HepG2 (cell line): ENCODE measurements around the gene PSMB11. TPM values are rescaled to one million over a fixed set of nuclear protein-coding genes. Genes with fewer than 3 reads are reported as not detected.

Experiments
- ATF3 ChIP-seq: sonication (generic); formaldehyde crosslinking; IDR thresholded peaks from 2 replicates; pipeline ENCODE4 v1.4.0; 2020; ENCODE audit warnings: missing genetic modification reagents
- ATF6 ChIP-seq: sonication (generic); formaldehyde crosslinking; conservative IDR thresholded peaks from 2 replicates; pipeline ENCODE4 v1.4.0; 2020; ENCODE audit warnings: missing genetic modification reagents
- CSRNP2 ChIP-seq: sonication (generic); formaldehyde crosslinking; conservative IDR thresholded peaks from 2 replicates; pipeline ENCODE4 v1.8.0; 2022; ENCODE audit warnings: low read depth, missing genetic modification reagents
- EP300 ChIP-seq, 3 experiments: sonication (generic) in 1 of 3; formaldehyde crosslinking in 1 of 3; IDR thresholded peaks; 2 replicates each; pipeline versions ENCODE4 v1.5.1 to v1.6.1; 2011 to 2020; ENCODE audit warnings: low read depth in 2 of 3, low read length in 2 of 3, borderline replicate concordance in 1 of 3, improper control_type of control experiment in 1 of 3, mild to moderate bottlenecking in 1 of 3, missing genetic modification reagents in 1 of 3, moderate library complexity in 1 of 3
- GTF3A ChIP-seq: sonication (generic); formaldehyde crosslinking; conservative IDR thresholded peaks from 2 replicates; pipeline ENCODE4 v1.4.0; 2020; ENCODE audit warnings: mild to moderate bottlenecking, missing genetic modification reagents
- MYC ChIP-seq: sonication (generic); formaldehyde crosslinking; IDR thresholded peaks from 2 replicates; pipeline ENCODE4 v1.9.0; 2021; ENCODE audit warnings: missing genetic modification reagents, borderline replicate concordance
- NCOA5 ChIP-seq: sonication (generic); formaldehyde crosslinking; IDR thresholded peaks from 2 replicates; pipeline ENCODE4 v1.4.0; 2020; ENCODE audit warnings: missing genetic modification reagents
- NFYC ChIP-seq: IDR thresholded peaks from 2 replicates; pipeline ENCODE4 v1.6.1; 2016; ENCODE audit warnings: missing genetic modification reagents, missing compliant biosample characterization
- RNF219 ChIP-seq: sonication (generic); formaldehyde crosslinking; IDR thresholded peaks from 2 replicates; pipeline ENCODE4 v1.5.0; 2020; ENCODE audit warnings: mild to moderate bottlenecking, missing genetic modification reagents
- ZNF101 ChIP-seq: sonication (generic); formaldehyde crosslinking; IDR thresholded peaks from 2 replicates; pipeline ENCODE4 v1.4.0; 2020; ENCODE audit warnings: mild to moderate bottlenecking, low read depth, missing genetic modification reagents, borderline replicate concordance
- ZNF253 ChIP-seq: sonication (generic); formaldehyde crosslinking; IDR thresholded peaks from 2 replicates; pipeline ENCODE4 v1.8.0; 2022; ENCODE audit warnings: mild to moderate bottlenecking, missing genetic modification reagents, borderline replicate concordance
- ZNF274 ChIP-seq: sonication (generic); formaldehyde crosslinking; IDR thresholded peaks from 2 replicates; pipeline ENCODE4 v1.5.1; 2020; ENCODE audit warnings: mild to moderate bottlenecking, missing genetic modification reagents
- ZNF329 ChIP-seq: sonication (generic); formaldehyde crosslinking; IDR thresholded peaks from 2 replicates; pipeline ENCODE4 v1.9.0; 2021; ENCODE audit warnings: low read depth, mild to moderate bottlenecking, missing genetic modification reagents
- ZNF576 ChIP-seq: sonication (generic); formaldehyde crosslinking; IDR thresholded peaks from 2 replicates; pipeline ENCODE4 v1.4.0; 2020; ENCODE audit warnings: mild to moderate bottlenecking, missing genetic modification reagents
- ZNF605 ChIP-seq: sonication (generic); formaldehyde crosslinking; IDR thresholded peaks from 2 replicates; pipeline ENCODE4 v1.8.0; 2022; ENCODE audit warnings: mild to moderate bottlenecking, missing genetic modification reagents
- ZNF615 ChIP-seq: sonication (generic); formaldehyde crosslinking; IDR thresholded peaks from 2 replicates; pipeline ENCODE4 v1.5.0; 2020; ENCODE audit warnings: mild to moderate bottlenecking, missing genetic modification reagents, borderline replicate concordance
- ZNF878 ChIP-seq: sonication (generic); formaldehyde crosslinking; IDR thresholded peaks from 2 replicates; pipeline ENCODE4 v1.8.1; 2023; ENCODE audit warnings: mild to moderate bottlenecking, missing genetic modification reagents, moderate library complexity
- ZUFSP ChIP-seq: sonication (generic); formaldehyde crosslinking; IDR thresholded peaks from 2 replicates; pipeline ENCODE4 v1.9.0; 2021; ENCODE audit warnings: missing genetic modification reagents, mild to moderate bottlenecking, borderline replicate concordance
- polyA plus RNA-seq, 8 experiments: library from polyadenylated mRNA; depleted of rRNA in 3 of 8; stranded (reverse) in 7 of 8; unstranded in 1 of 8; fragments of >200 nt; fragmentation: Illumina TruSeq in 4 of 8; extraction: Trizol in 4 of 8; gene quantifications; 2 replicates each; pipeline versions ENCODE4 v1.2.1 to v1.2.3, GENCODE V29; 2011 to 2016; ENCODE audit warnings: low read depth in 4 of 8, missing spikeins in 1 of 8, mixed read lengths in 1 of 8; ENCODE audit not compliant: insufficient read depth in 1 of 8
- total RNA-seq, 5 experiments: library from RNA; depleted of rRNA; stranded (reverse); fragments of >200 nt; fragmentation: Illumina TruSeq; extraction: Trizol; gene quantifications; 2 replicates each; pipeline ENCODE4 v1.2.3, GENCODE V29; 2016; ENCODE audit warnings: low read depth in 1 of 5

PSMB11 gene
- total and polyA plus RNA-seq, 2 of the 13 experiments (the other 11 are each of a cell fraction or from before 2014, with no cell fraction given): not detected

- TF ChIP-seq RNF219 (CRISPR knock-in tag) (no peak), NCOA5 (CRISPR knock-in tag) (no peak), ZNF329 (CRISPR knock-in tag) (no peak), ATF3 (CRISPR knock-in tag) (0 out of 2 replicates have a peak, but pooled peaks have one; percentile 10), ZNF274 (CRISPR knock-in tag) (no peak), ZNF615 (CRISPR knock-in tag) (0 out of 2 replicates have a peak, but pooled peaks have one; percentile 15), EP300 (IDR thresholded peaks at IDR 0.05; ENCODE audit: low read depth in 2 of 2, low read length in 2 of 2) (no peak), EP300 (CRISPR knock-in tag; IDR thresholded peaks at IDR 0.05; ENCODE audit: borderline replicate concordance) (0 out of 2 replicates have a peak, but pooled peaks have one; percentile 19), ZUFSP (CRISPR knock-in tag) (no peak), ZNF576 (no peak), ATF6 (CRISPR knock-in tag) (no peak), NFYC (CRISPR knock-in tag) (peak; percentile 35; the same call in 1 of the 2 replicates), ZNF101 (CRISPR knock-in tag) (no peak), GTF3A (no peak), MYC (CRISPR knock-in tag) (no peak), ZNF605 (peak; percentile 67; the same call in 1 of the 2 replicates), ZNF878 (CRISPR knock-in tag) (no peak), CSRNP2 (CRISPR knock-in tag) (0 out of 2 replicates have a peak, but pooled peaks have one; percentile 2), ZNF253 (CRISPR knock-in tag) (peak; percentile 77; the same call in 1 of the 2 replicates)
These were observed 26.1 kb downstream of the PSMB11 start (continued) for GRCh38 chr14:23067847-23068788.
